Measurements from ENCODE around the gene MUL1. TPM values are rescaled to one million over a fixed set of nuclear protein-coding genes. Genes with fewer than 3 reads are reported as not detected.

The MUL1 gene
- total RNA-seq, 1 donor from 2014 or later: 22.1 TPM

- H3K36me3 ChIP-seq (ENCODE audit: control insufficient read depth, insufficient read depth, low read length): no peaks in the 10 kb centered on the region
- H3K27me3 ChIP-seq (ENCODE audit: control insufficient read depth, insufficient read depth, low read length): no peaks in the 10 kb centered on the region
- H3K4me3 ChIP-seq (ENCODE audit: low read depth, low read length): peak within 1 kb of the TSS; percentile 58
- FAIRE-seq: no peak
- no peak for TF ChIP-seq CTCF (IDR thresholded peaks at IDR 0.05; ENCODE audit: insufficient read depth, low read length, severe bottlenecking)
- DNase-seq (ENCODE audit: low read depth): peak; percentile 33
These were observed 22.2 kb downstream of the MUL1 start, which contains the start of gene CAMK2N1 for GRCh38 chr1:20485527-20486456. CAMK2N1 (minus strand) TSS chr1:20486210; CDS start chr1:20485379, 831 bp downstream.

- H3K4me3 ChIP-seq (ENCODE audit: low read depth, low read length): peak overlapping the region; percentile 58
- no peak for TF ChIP-seq CTCF (IDR thresholded peaks at IDR 0.05; ENCODE audit: insufficient read depth, low read length, severe bottlenecking)
- H3K27me3 ChIP-seq (ENCODE audit: control insufficient read depth, insufficient read depth, low read length): no peaks in the 10 kb centered on the region
- H3K36me3 ChIP-seq (ENCODE audit: control insufficient read depth, insufficient read depth, low read length): no peaks in the 10 kb centered on the region
- no peak for DNase-seq (ENCODE audit: low read depth)
- no peak for FAIRE-seq
These were observed 23.2 kb downstream of the MUL1 start for GRCh38 chr1:20484519-20485462.

GRCh38 chr1:20483833-20484518 is 24.0 kb downstream of the MUL1 start:
- FAIRE-seq (no peak), DNase-seq (ENCODE audit: low read depth) (no peak)
- peak; percentile 8 for TF ChIP-seq CTCF (IDR thresholded peaks at IDR 0.05; ENCODE audit: insufficient read depth, low read length, severe bottlenecking)
- H3K4me3 ChIP-seq (ENCODE audit: low read depth, low read length): peak overlapping the region; percentile 58
- no peaks in the 10 kb centered on the region for H3K36me3 ChIP-seq (ENCODE audit: control insufficient read depth, insufficient read depth, low read length)
- H3K27me3 ChIP-seq (ENCODE audit: control insufficient read depth, insufficient read depth, low read length): no peaks in the 10 kb centered on the region

GRCh38 chr1:20483098-20483832 is 24.7 kb downstream of the MUL1 start:
- FAIRE-seq (no peak), DNase-seq (ENCODE audit: low read depth) (no peak)
- no peak for TF ChIP-seq CTCF (IDR thresholded peaks at IDR 0.05; ENCODE audit: insufficient read depth, low read length, severe bottlenecking)
- Histone ChIP-seq H3K27me3 (ENCODE audit: control insufficient read depth, insufficient read depth, low read length) (no peaks in the 10 kb centered on the region), H3K36me3 (ENCODE audit: control insufficient read depth, insufficient read depth, low read length) (no peaks in the 10 kb centered on the region), H3K4me3 (ENCODE audit: low read depth, low read length) (peak overlapping the region; percentile 58)
